Rectal smooth muscle tissue (tissue), 1 donor: Measurements from ENCODE around the gene MYL5.

Experiments
- H3K27ac ChIP-seq: one replicate; pipeline ENCODE4 v1.7.0; 2013; ENCODE audit warnings: low read depth, low read length, inconsistent platforms
- H3K27me3 ChIP-seq: one replicate; pipeline ENCODE4 v1.7.0; 2013; ENCODE audit warnings: low read length; ENCODE audit not compliant: control insufficient read depth, insufficient read depth
- H3K36me3 ChIP-seq: one replicate; pipeline ENCODE4 v1.7.0; 2013; ENCODE audit warnings: low read length; ENCODE audit not compliant: control insufficient read depth, insufficient read depth
- H3K4me1 ChIP-seq: one replicate; pipeline ENCODE4 v1.7.0; 2013; ENCODE audit warnings: low read length; ENCODE audit not compliant: control insufficient read depth, insufficient read depth
- H3K4me3 ChIP-seq: one replicate; pipeline ENCODE4 v1.7.0; 2013; ENCODE audit warnings: low read length
- H3K9ac ChIP-seq: one replicate; pipeline ENCODE4 v1.7.0; 2013; ENCODE audit warnings: low read length

The MYL5 gene

GRCh38 chr4:648579-649292 lies 25.6 kb upstream of the MYL5 start:
- H3K4me1 ChIP-seq = no peaks in the 10 kb centered on the region
- H3K27ac ChIP-seq = no peak overlapping the region
- H3K36me3 ChIP-seq = no peaks in the 10 kb centered on the region
- H3K4me3 ChIP-seq = no peak overlapping the region
- H3K9ac ChIP-seq = no peak overlapping the region
- peaks cover 9% of the 10 kb centered on the region for H3K27me3 ChIP-seq

- Histone ChIP-seq H3K27me3 (peaks cover 9% of the 10 kb centered on the region), H3K9ac (no peak overlapping the region), H3K36me3 (no peaks in the 10 kb centered on the region), H3K27ac (no peak overlapping the region), H3K4me1 (no peaks in the 10 kb centered on the region), H3K4me3 (no peak overlapping the region)
These were observed 25.1 kb upstream of the MYL5 start for GRCh38 chr4:649293-649625.

- Histone ChIP-seq H3K36me3 (no peaks in the 10 kb centered on the region), H3K27me3 (peaks cover 9% of the 10 kb centered on the region), H3K9ac (no peak overlapping the region), H3K4me1 (no peaks in the 10 kb centered on the region), H3K4me3 (no peak overlapping the region), H3K27ac (no peak overlapping the region)
These were observed 24.5 kb upstream of the MYL5 start for GRCh38 chr4:649751-650310.

- Histone ChIP-seq H3K27ac (no peak overlapping the region), H3K27me3 (peaks cover 9% of the 10 kb centered on the region), H3K4me3 (no peak overlapping the region), H3K9ac (no peak overlapping the region), H3K4me1 (no peaks in the 10 kb centered on the region), H3K36me3 (no peaks in the 10 kb centered on the region)
These were observed 23.9 kb upstream of the MYL5 start for GRCh38 chr4:650461-650860.

- Histone ChIP-seq H3K36me3 (no peaks in the 10 kb centered on the region), H3K27me3 (peaks cover 9% of the 10 kb centered on the region), H3K9ac (no peak overlapping the region), H3K4me3 (no peak overlapping the region), H3K4me1 (no peaks in the 10 kb centered on the region), H3K27ac (no peak overlapping the region)
These were observed 23.1 kb upstream of the MYL5 start for GRCh38 chr4:650951-651883.

- H3K4me1 ChIP-seq = no peaks in the 10 kb centered on the region
- H3K36me3 ChIP-seq = no peaks in the 10 kb centered on the region
- no peak overlapping the region for H3K9ac ChIP-seq
- peaks cover 9% of the 10 kb centered on the region for H3K27me3 ChIP-seq
- H3K4me3 ChIP-seq = no peak overlapping the region
- H3K27ac ChIP-seq = no peak overlapping the region
These were observed 22.3 kb upstream of the MYL5 start for GRCh38 chr4:651884-652642.

- Histone ChIP-seq H3K36me3 (no peaks in the 10 kb centered on the region), H3K27me3 (peaks cover 9% of the 10 kb centered on the region), H3K27ac (no peak overlapping the region), H3K9ac (no peak overlapping the region), H3K4me1 (no peaks in the 10 kb centered on the region), H3K4me3 (no peak overlapping the region)
These were observed 21.1 kb upstream of the MYL5 start for GRCh38 chr4:653080-653821.

- Histone ChIP-seq H3K4me3 (no peak overlapping the region), H3K4me1 (no peaks in the 10 kb centered on the region), H3K36me3 (no peaks in the 10 kb centered on the region), H3K9ac (no peak overlapping the region), H3K27ac (no peak overlapping the region), H3K27me3 (peaks cover 5% of the 10 kb centered on the region)
These were observed 20.4 kb upstream of the MYL5 start for GRCh38 chr4:653831-654502.

- Histone ChIP-seq H3K36me3 (no peaks in the 10 kb centered on the region), H3K4me1 (no peaks in the 10 kb centered on the region), H3K9ac (no peak overlapping the region), H3K27ac (no peak overlapping the region), H3K4me3 (no peak overlapping the region), H3K27me3 (peaks cover 5% of the 10 kb centered on the region)
These were observed 19.9 kb upstream of the MYL5 start for GRCh38 chr4:654503-654845.

- Histone ChIP-seq H3K4me1 (no peaks in the 10 kb centered on the region), H3K27ac (no peak overlapping the region), H3K4me3 (no peak overlapping the region), H3K9ac (no peak overlapping the region), H3K36me3 (no peaks in the 10 kb centered on the region), H3K27me3 (peaks cover 5% of the 10 kb centered on the region)
These were observed 19.4 kb upstream of the MYL5 start for GRCh38 chr4:654871-655463.

GRCh38 chr4:655464-656151 lies 18.7 kb upstream of the MYL5 start:
- Histone ChIP-seq H3K36me3 (no peaks in the 10 kb centered on the region), H3K4me1 (no peaks in the 10 kb centered on the region), H3K27ac (no peak overlapping the region), H3K9ac (no peak overlapping the region), H3K4me3 (no peak overlapping the region), H3K27me3 (no peaks in the 10 kb centered on the region)
